ENCODE measurements around the gene RPUSD2.

Gene RPUSD2

DNA sequence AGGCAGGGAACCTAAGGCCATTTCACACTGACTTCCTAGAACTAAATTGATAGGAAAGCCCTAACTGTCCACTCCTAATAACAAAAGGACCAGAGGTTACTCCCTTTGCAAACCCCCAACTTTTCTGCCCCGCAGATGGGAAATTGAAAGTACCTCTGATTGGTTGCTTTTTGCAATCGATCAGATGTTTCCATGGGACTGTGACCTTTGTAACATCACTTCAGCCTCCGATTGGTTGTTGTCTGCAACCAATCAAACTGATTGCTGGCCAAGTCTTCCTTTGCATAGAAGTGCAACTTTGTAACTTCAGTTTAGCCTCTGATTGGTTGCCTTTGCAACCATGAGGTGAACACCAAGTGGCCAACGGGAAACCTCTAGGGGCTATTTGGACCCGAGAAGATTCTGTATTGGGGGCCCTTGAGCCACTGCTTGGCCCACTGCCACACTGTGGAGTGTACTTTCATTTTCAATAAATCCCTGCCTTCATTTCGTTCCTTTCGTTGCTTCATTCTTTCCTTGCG lies 13.7 kb downstream of the RPUSD2 start:
- peaks cover 0 to 2% of the 10 kb centered on the region in 2 donors for H3K9me3 Mint-ChIP-seq
- peak in 1 of 2 donors; percentile 34 for ATAC-seq (replicated peaks)
- peak overlapping the region; percentile 25 for H3K27ac Mint-ChIP-seq

DNA sequence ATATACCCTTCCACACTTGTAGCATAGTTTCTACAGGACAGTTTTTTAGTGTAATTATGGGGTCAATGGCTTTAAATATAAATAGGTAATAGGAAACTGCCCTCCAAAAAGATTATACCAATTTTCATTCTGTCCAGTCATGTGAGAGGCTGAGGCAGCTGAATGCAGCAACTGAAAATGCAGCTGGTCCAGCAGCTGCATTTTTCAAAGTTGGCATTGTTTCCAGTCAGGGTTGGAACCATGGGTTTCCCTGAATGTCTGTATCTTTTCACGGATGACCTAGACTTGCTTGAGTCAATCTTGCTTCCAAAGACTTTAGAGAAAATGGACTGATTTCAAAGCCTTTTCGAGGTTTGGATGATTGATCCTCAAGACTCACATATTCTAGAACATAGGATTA lies 15.1 kb downstream of the RPUSD2 start:
- no peak for ATAC-seq (replicated peaks)
- Mint-ChIP-seq H3K27me3 (no peaks in the 10 kb centered on the region), H3K27ac (no peak overlapping the region), H3K36me3 (no peaks in the 10 kb centered on the region), H3K4me1 (no peaks in the 10 kb centered on the region), H3K9me3 (peaks cover 0 to 2% of the 10 kb centered on the region in 2 donors), H3K4me3 (no peak overlapping the region)
- no peak for DNase-seq

More for the DNA sequence above, 13.7 kb downstream of the RPUSD2 start:
- Mint-ChIP-seq H3K4me3 (no peak overlapping the region), H3K4me1 (peaks cover 0 to 2% of the 10 kb centered on the region in 2 donors), H3K36me3 (no peaks in the 10 kb centered on the region), H3K27me3 (no peaks in the 10 kb centered on the region)
- no peak for DNase-seq

DNA sequence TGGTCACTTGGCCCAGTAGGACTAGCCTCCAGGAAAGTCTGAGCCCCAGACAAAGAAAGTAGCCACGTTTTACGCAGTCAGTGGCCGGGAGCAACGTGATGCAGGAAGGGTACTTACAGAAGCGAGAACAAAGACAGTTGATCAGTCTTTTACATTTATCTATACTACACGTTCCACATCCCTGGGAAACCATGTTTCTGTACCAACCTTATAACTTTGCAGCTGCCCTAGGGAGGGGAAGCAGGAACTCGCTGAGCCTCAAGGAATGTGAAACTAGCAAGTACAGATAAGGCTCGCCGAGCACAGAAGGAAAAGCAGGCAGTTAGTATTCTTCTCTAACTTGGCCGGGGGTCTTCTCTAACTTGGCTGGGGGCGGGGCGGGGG lies 21.6 kb downstream of the RPUSD2 start:
- peaks cover 0 to 5% of the 10 kb centered on the region in 2 donors for H3K27me3 Mint-ChIP-seq
- no peaks in the 10 kb centered on the region for H3K9me3 Mint-ChIP-seq
- peaks cover 10 to 12% of the 10 kb centered on the region in 2 donors for H3K4me1 Mint-ChIP-seq
- H3K36me3 Mint-ChIP-seq = peaks cover 2 to 5% of the 10 kb centered on the region in 2 donors
- DNase-seq (no peak), ATAC-seq (replicated peaks) (no peak)
- peak overlapping the region in 1 of 2 donors; percentile 82 for H3K4me3 Mint-ChIP-seq
- peak overlapping the region; percentile 70 for H3K27ac Mint-ChIP-seq

DNA sequence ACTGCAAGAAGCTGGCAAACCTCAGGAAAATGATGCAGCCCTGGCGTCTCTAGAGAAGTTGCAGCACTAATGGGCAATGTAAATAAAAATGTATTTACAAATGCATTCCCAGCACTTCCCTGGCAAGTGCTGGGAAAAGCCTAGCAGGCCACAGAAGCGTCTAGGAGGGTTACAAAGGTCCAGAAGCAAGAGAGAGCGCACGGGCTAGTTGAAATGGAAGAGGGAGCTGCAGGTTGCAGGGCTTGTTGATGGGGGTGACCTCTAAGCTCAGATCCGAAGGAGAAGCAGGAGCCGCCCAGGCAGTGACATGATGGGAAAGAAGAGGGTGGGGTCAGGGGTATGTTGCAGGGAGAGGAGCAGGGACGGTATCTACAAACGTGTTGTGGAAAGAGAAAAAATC lies 22.3 kb downstream of the RPUSD2 start:
- H3K4me1 Mint-ChIP-seq = peaks cover 10 to 12% of the 10 kb centered on the region in 2 donors
- peaks cover 0 to 5% of the 10 kb centered on the region in 2 donors for H3K27me3 Mint-ChIP-seq
- no peak for ATAC-seq (replicated peaks)
- H3K4me3 Mint-ChIP-seq = no peak overlapping the region
- no peak for DNase-seq
- H3K36me3 Mint-ChIP-seq = peaks cover 2 to 5% of the 10 kb centered on the region in 2 donors
- H3K27ac Mint-ChIP-seq = no peak overlapping the region
- no peaks in the 10 kb centered on the region for H3K9me3 Mint-ChIP-seq

DNA sequence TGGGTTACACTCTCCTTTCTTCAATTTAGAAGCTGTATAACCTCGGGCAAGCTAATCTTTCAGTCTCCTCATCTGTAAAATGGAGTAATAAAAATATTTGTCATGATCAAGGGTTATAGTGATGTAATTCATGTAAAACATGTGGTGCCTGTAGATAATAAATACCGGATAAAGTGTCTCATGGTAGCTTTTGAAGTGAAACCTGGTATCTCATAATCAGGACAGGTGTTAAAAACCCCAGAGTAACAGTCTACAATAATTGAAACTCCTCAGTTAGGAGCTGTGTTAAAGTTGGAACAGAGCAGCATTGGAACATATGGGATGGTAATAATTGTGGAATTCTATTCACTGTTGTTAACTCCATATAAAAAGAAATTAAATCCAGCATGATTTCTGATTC lies 24.1 kb downstream of the RPUSD2 start:
- no peak for ATAC-seq (replicated peaks)
- DNase-seq = no peak
- H3K27me3 Mint-ChIP-seq = peaks cover 0 to 5% of the 10 kb centered on the region in 2 donors
- no peak overlapping the region for H3K4me3 Mint-ChIP-seq
- no peaks in the 10 kb centered on the region for H3K9me3 Mint-ChIP-seq
- H3K4me1 Mint-ChIP-seq = peaks cover 10 to 12% of the 10 kb centered on the region in 2 donors
- no peak overlapping the region for H3K27ac Mint-ChIP-seq
- peaks cover 2 to 5% of the 10 kb centered on the region in 2 donors for H3K36me3 Mint-ChIP-seq

DNA sequence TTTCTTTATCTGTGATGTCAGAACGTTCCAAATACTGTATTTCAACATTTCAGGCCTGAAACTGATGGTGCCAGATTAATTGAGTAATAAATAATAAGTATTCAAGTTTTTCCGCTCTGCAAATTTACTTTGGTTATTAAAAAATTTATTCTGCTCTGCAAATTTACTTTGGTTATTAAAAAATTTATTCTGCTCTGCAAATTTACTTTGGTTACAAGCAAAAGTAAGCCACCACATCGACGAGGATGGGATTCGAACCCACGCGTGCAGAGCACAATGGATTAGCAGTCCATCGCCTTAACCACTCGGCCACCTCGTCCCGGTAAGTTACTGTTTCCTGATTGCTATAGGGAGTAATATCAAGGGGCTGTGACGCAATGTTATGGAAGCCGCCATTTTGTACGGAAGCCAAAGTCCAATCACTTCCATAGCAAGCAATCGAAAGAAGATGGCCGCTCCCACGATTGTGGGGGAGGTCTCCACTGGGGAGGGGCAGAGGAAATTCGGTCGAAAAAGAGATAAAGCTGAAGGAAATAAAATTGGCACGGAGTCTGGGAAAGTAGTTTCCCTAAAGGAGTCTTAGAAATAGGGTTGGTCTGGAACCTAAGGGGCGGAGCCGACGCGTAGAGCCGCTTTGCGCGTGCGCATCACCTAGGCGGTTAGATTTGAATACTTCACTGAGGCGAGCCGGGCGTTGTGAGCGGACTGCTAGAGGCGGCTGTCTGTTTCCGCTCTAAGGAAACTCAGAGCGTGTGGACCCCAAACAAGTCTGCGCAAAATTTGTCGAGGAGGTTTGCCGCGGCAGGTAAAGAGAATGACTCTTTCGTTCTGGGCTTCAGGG lies 24.7 kb downstream of the RPUSD2 start, which contains the start of gene KNL1:
Gene KNL1, plus strand, starts transcription at position 662 of the 841 bp plus-strand sequence. CDS start 8,683 bp downstream, outside the sequence.
- peak; percentile 81 to 86 for ATAC-seq (replicated peaks)
- peaks cover 2 to 5% of the 10 kb centered on the region in 2 donors for H3K36me3 Mint-ChIP-seq
- no peaks in the 10 kb centered on the region for H3K9me3 Mint-ChIP-seq
- H3K4me1 Mint-ChIP-seq = peaks cover 10 to 12% of the 10 kb centered on the region in 2 donors
- peak within 1 kb of the TSS; percentile 100 for H3K27ac Mint-ChIP-seq
- H3K4me3 Mint-ChIP-seq = peak within 1 kb of the TSS; percentile 93 to 99
- peaks cover 0 to 5% of the 10 kb centered on the region in 2 donors for H3K27me3 Mint-ChIP-seq
- DNase-seq = peak; percentile 90

DNA sequence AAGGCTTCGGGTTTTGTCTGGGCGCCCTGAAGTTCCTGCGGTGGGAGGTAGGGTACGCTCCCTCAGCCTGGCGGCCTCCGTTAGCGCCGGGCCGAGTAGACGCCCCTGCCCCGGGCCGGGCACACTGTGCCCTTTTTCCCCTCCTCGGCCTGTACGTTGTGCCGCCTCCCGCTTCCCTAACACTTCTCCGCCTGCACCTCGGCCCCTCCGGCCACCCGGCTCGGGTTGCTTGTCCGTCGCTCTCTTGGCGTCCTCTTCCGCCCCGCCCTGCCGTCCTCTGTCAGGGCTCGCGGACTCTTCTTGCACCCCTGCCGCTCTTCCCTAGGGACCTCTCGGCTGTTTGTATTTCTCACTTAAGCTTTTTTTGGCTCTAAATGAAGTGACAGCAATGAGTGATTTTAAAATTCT lies 25.3 kb downstream of the RPUSD2 start:
- peak overlapping the region; percentile 93 to 99 for H3K4me3 Mint-ChIP-seq
- ATAC-seq (replicated peaks) (peak; percentile 65 to 66), DNase-seq (no peak)
- H3K36me3 Mint-ChIP-seq = peaks cover 2 to 5% of the 10 kb centered on the region in 2 donors
- peaks cover 0 to 5% of the 10 kb centered on the region in 2 donors for H3K27me3 Mint-ChIP-seq
- peak overlapping the region; percentile 100 for H3K27ac Mint-ChIP-seq
- H3K9me3 Mint-ChIP-seq = no peaks in the 10 kb centered on the region
- peaks cover 9 to 12% of the 10 kb centered on the region in 2 donors for H3K4me1 Mint-ChIP-seq

DNA sequence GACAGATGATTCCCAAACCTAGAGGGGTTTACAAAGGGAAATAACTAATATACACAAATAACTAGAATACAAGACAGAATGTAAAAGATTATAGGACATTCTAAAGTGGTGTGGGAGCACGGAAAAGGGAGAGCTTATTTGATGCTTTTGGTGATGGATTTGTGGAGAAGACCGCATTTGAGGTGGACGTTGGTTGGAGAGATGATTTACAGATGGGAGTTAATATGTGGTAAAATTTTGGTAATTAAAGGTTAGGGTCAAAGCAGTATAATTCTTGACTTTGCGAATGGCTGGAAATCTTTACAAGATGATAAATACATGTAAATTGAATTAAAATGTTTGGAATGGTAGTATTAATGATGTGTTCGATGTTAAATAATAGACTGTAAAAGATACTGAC lies 26.1 kb downstream of the RPUSD2 start:
- H3K27ac Mint-ChIP-seq = no peak overlapping the region
- H3K4me3 Mint-ChIP-seq = peak overlapping the region; percentile 93 to 99
- H3K9me3 Mint-ChIP-seq = no peaks in the 10 kb centered on the region
- peaks cover 0 to 5% of the 10 kb centered on the region in 2 donors for H3K27me3 Mint-ChIP-seq
- H3K36me3 Mint-ChIP-seq = peaks cover 2 to 5% of the 10 kb centered on the region in 2 donors
- no peak for DNase-seq
- peaks cover 4 to 10% of the 10 kb centered on the region in 2 donors for H3K4me1 Mint-ChIP-seq
- no peak for ATAC-seq (replicated peaks)

DNA sequence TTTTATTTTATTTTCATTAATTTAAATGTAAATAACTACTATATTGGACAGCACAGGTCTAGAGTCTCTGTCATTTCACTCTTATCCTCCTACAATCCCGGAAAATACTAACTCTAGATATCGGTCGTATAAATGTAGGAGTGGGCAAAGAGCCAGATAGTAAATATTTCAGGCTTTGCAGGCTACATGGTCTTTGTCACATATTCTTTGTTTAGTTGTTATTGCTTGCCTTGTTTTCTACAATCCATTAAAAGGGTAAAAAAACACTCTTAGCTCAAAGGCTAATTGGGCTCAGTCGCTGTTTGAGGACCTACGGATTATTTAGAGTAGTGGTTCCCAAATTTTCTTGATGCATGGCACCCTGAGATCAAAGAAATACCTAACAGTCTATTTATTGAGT lies 26.7 kb downstream of the RPUSD2 start:
- ATAC-seq (replicated peaks) = no peak
- Mint-ChIP-seq H3K9me3 (no peaks in the 10 kb centered on the region), H3K36me3 (peaks cover 2 to 5% of the 10 kb centered on the region in 2 donors), H3K4me3 (no peak overlapping the region), H3K27me3 (peaks cover 0 to 5% of the 10 kb centered on the region in 2 donors), H3K4me1 (peaks cover 4 to 7% of the 10 kb centered on the region in 2 donors), H3K27ac (no peak overlapping the region)
- DNase-seq = no peak

DNA sequence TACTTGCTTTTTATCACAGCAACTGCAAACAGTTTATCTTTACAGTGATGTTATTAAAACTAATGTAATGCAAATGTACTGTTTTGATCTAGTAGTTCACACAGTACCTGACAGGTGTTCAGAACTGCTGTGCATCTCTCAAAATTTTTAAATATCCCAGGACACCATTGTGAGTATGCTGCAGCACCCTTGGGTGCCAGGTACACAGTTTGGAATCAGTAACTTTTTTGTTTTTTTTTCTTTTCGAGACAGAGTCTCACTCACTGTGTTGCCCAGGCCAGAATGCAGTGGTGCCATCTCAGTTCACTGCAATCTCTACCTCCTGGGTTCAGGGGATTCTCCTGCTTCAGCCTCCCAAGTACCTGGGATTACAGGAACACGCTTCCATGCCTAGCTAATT lies 27.9 kb downstream of the RPUSD2 start:
- no peak for ATAC-seq (replicated peaks)
- Mint-ChIP-seq H3K27ac (no peak overlapping the region), H3K4me3 (no peak overlapping the region)

DNA sequence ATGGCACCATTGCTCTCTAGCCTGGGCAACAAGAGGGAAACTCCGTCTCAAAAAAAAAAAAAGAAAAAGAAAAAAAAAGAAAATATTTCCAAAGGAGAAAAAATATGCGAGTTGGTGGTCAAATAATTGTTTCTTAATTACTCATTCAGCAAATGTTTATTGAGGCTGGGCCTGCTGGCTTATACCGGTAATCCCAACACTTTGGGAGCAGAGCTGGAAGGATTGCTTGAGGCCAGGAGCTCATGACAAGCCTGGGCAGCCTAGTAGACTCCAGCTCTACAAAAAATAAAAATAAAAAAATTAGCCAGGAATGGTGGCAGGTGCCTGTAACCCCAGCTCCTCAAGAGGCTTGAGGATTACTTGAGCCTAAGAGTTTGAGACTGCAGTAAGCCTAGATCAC lies 29.0 kb downstream of the RPUSD2 start:
- no peak for DNase-seq
- Mint-ChIP-seq H3K36me3 (peaks cover 2 to 5% of the 10 kb centered on the region in 2 donors), H3K27me3 (peaks cover 0 to 5% of the 10 kb centered on the region in 2 donors), H3K4me3 (no peak overlapping the region), H3K27ac (no peak overlapping the region), H3K9me3 (no peaks in the 10 kb centered on the region), H3K4me1 (peaks cover 4 to 6% of the 10 kb centered on the region in 2 donors)
- no peak for ATAC-seq (replicated peaks)

More for the DNA sequence above, 27.9 kb downstream of the RPUSD2 start:
- Mint-ChIP-seq H3K9me3 (no peaks in the 10 kb centered on the region), H3K36me3 (peaks cover 2 to 5% of the 10 kb centered on the region in 2 donors), H3K4me1 (peaks cover 4 to 7% of the 10 kb centered on the region in 2 donors), H3K27me3 (peaks cover 0 to 5% of the 10 kb centered on the region in 2 donors)
- no peak for DNase-seq

DNA sequence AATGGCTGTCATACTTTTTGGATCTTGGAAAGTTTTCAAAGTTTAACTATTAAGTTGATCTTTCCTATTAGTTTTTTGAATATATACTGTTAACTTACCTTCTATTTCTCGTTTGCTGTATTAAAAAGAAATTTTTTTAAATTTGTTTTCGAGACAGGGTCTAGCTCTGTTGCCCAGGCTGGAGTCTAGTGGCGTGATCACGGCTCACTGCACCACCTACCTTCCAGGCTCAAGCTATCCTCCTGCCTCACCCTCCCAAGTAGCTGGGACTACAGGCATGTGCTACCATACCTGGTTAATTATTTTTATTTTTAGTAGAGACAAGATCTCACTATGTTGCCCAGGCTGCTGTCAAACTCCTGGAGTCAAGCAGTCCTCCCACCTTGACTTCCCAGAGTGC lies 29.6 kb downstream of the RPUSD2 start:
- no peaks in the 10 kb centered on the region for H3K9me3 Mint-ChIP-seq
- peaks cover 0 to 3% of the 10 kb centered on the region in 2 donors for H3K27me3 Mint-ChIP-seq
- H3K36me3 Mint-ChIP-seq = peaks cover under 1 to 3% of the 10 kb centered on the region in 2 donors
- H3K4me3 Mint-ChIP-seq = no peak overlapping the region
- ATAC-seq (replicated peaks) (no peak), DNase-seq (no peak)
- peaks cover 2 to 5% of the 10 kb centered on the region in 2 donors for H3K4me1 Mint-ChIP-seq
- H3K27ac Mint-ChIP-seq = no peak overlapping the region

DNA sequence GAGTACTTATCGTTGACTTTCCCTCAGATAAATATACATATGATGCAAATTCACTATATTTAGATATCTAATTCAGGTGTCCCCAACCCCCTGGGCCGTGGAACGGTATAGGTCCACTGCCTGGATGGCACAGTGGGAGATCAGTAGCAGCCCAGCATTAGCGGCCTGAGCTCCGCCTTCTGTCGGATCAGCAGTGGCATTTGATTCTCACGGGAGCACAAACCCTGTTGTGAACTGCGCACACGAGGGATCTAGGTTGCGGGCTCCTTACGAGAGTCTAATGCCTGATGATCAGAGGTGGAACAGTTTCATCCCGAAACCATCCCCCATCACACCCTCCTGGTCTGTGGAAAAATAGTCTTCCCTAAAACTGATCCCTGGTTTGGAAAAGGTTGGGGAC lies 31.9 kb downstream of the RPUSD2 start:
- H3K9me3 Mint-ChIP-seq = no peaks in the 10 kb centered on the region
- no peaks in the 10 kb centered on the region for H3K4me1 Mint-ChIP-seq
- H3K4me3 Mint-ChIP-seq = no peak overlapping the region
- no peak overlapping the region for H3K27ac Mint-ChIP-seq
- DNase-seq = no peak
- no peaks in the 10 kb centered on the region for H3K27me3 Mint-ChIP-seq
- no peak for ATAC-seq (replicated peaks)
- H3K36me3 Mint-ChIP-seq = no peaks in the 10 kb centered on the region

DNA sequence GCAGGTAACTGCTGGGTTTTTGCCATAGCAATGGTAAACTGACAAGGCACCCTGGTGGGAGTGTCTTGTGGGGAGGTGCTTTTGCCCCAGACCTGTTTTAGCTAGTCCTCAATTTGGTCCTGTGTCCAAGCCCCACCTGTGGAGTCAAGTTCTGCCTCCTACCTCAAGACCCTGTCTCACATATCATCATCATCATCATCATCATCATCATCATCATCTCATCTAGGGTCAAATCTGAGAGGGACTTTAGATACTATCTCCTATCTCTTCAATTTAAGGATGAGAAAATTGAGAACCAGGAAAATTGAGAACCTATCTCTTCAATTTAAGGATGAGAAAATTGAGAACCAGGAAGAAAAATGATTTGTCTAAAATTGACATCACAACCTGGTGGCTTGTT lies 34.8 kb downstream of the RPUSD2 start:
- no peak overlapping the region for H3K4me3 Mint-ChIP-seq
- DNase-seq = no peak
- no peak overlapping the region for H3K27ac Mint-ChIP-seq
- peaks cover 0 to 4% of the 10 kb centered on the region in 2 donors for H3K36me3 Mint-ChIP-seq
- no peaks in the 10 kb centered on the region for H3K27me3 Mint-ChIP-seq
- no peaks in the 10 kb centered on the region for H3K9me3 Mint-ChIP-seq
- ATAC-seq (replicated peaks) = no peak
- H3K4me1 Mint-ChIP-seq = no peaks in the 10 kb centered on the region

DNA sequence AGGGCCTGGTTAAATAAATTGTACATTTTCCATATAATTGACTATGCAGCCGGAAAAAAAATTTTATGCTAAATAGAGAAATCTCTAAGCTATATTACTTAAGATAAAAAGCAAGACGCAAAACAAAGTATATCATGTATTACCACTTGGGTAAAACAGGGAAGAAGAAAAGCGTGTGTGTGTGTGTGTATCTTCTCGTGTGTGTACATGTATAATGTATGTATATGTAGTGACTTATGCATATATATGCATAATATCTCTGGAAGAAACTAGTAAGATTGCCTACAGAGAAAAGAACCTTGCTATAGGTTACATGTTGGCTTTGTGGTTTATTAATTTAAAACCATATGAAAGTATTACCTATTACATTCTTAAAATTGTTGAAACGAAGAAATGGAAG lies 44.0 kb downstream of the RPUSD2 start:
- no peak for DNase-seq
- Mint-ChIP-seq H3K4me3 (no peak overlapping the region), H3K36me3 (peaks cover 3 to 5% of the 10 kb centered on the region in 2 donors), H3K27me3 (no peaks in the 10 kb centered on the region), H3K4me1 (no peaks in the 10 kb centered on the region), H3K9me3 (no peaks in the 10 kb centered on the region), H3K27ac (no peak overlapping the region)
- ATAC-seq (replicated peaks) = no peak
